ENCODE data around the gene CADPS.
A peak's percentile ranks its signal among the peaks of the same experiment; 100 is the strongest.

The CADPS gene

DNA sequence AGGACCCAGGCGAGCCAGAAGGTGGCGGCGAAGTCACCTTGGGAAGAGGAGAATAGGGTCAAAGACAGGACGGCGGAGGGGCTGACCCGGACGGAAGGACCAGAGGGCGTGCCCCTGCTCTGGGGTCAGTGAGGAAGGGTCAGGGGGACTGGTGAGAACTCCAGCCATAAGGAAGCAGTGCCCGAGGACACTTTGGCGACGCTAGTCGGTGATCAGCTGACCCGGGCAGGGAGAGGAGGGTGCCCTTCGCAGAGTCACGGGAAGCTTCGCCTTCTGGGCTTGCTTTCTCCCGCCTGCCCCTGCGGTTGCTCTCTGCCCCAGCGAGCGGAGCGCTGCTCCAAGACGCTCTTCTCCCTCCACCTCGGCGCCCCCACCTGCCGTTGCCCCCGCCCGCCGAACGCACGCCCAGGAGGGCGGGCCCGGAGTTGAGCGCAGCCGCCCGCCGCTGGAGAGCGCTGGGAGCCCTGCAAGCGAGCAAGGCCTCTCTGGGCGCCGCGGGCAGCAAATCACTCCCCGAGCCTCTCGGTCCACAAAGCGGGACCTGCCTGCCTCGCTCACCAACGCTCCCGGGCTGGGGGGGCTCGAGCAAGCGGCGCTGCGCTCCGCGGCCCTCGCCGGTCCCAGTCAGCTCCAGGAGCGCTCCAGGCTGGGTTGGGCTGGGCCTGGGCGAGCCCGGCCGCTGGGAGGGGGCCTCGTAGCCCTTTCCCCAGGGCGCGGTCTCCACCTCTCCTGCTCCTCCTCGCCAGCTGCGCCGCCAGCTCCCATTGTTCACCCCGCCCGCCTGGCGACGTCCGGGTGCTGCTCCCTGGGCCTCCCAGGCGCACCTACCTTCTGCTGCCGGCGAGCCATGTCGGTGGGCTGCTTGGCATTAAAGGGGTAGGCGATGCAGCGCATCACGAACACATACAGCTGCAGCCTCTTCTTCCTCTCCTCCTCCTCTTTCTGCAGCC, 1.2 kb downstream of the CADPS start:
- DNase-seq = peak; percentile 67

DNA sequence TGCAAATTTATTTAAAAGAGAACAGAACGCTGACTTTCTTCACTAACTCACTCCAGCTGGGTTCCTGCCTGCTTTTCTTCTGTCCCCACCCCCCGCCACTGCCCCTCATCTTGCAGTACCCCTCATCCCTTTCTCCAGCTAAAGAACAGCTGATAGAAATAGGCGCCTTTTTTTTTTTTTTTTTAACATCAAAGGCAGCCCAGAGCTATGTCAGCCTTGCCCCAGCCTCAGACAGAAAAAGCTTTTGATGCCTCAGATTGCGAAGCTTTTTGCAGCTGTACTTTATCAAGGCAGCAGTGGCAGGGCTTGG, 1.8 kb downstream of the CADPS start:
- peak; percentile 60 for DNase-seq

GRCh38 chr3:62872318-62872717, 2.9 kb downstream of the CADPS start:
- no peak for DNase-seq

GRCh38 chr3:62870321-62870720, 4.9 kb downstream of the CADPS start:
- DNase-seq = peak; percentile 90

- DNase-seq = no peak
Observed at GRCh38 chr3:62863648-62864047, 11.6 kb downstream of the CADPS start.

- no peak for DNase-seq
Observed at GRCh38 chr3:62859203-62859791, 15.9 kb downstream of the CADPS start.

DNA sequence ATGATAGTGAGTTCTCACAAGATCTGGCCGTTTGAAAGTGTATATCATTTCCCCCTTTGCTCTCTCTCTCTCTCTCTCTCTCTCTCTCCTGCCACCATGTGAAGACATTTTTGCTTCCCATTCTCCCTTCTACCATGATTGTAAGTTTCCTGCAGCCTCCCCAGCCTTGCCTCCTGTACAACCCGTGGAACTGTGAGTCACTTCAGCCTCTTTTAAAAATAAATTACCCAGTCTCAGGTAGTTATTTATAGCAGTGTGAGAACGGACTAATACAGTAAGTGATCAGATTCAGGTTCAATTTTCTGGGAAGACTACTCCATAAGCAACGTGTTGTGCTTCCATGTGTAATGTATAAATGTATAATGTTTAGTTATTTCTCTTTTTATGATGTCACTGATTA, 29.2 kb downstream of the CADPS start:
- DNase-seq = no peak

- DNase-seq = no peak
Observed at GRCh38 chr3:62843508-62843907, 31.7 kb downstream of the CADPS start.

GRCh38 chr3:62839748-62840147, 35.5 kb downstream of the CADPS start:
- DNase-seq = no peak

DNA sequence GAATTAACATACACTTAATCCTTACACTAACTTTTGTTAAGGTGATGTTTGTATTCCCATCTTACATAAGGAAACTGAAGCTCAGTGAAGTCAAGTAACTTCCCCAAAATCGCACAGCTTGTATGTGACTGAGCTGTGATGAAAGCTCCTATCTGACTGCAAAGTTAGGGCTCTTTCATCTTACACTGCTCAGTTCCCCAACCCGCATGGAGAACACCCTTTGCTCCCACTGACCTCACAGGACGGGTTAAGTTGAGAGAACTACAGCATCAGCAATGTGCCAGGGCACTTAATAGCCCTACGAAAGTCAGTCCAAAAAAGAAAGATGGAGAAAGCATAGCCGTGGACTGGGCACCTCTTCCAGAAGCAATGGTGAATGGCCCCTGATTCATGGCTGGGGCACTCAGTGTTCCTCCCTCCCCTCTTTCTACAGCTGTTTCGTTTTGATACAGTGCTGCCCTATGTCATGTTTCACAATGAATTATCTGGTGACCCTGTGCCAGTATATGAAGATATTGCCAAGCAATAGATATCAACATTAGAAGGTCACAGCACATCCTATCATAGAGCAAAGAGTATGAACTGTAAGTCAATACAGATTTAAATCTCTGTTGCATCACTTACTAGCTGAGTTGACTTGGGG, 38.0 kb downstream of the CADPS start:
- no peak for DNase-seq

DNA sequence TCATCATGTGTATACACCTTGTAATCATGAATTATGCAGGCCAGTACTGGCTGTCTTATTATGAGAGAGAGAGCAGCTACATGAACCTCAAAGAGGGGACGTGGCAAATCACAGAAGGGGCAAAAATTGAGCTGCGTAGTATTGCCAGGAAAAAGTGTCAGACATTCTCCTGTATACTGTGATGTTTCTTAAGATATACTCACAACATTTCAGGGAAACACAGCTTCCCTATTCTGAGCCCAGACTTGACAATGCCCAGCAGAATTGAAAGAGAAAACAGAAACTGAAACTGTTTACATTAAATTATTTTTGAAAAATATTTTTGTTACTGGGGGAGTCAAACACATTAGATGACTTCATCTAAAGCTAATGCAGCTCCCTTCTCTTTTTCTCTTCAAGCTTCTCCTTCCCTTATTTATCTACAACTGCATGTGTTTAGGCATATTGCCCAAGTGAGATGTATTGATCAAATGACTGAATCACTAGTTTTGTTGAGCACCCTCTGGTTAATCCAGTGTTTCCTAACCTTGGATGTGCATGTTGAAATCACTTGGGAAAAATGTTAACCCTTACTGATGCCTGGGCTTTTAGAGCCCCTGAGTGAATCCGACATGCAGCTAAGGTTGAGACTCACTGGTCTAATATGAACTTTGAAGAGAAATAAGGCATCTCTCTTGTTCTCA, 39.5 kb downstream of the CADPS start:
- peak; percentile 4 for DNase-seq

DNA sequence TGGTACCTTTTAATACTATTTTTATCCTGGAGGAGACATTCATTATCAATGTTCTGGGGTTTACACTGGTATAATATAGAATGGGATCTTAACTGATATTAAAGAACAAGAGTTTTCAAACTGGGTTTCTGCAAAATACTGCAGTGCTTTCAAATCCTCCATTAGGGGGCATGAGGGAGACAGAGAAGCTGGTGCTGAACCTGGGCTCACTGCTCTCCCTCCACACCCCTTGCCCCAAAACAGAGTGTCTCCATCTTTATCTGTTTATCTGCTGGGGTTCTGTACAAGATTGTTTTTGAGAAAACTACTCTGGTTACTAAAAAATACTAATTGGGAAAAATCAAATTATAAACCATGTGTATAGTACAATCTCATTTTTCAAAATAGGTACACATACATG, 41.7 kb downstream of the CADPS start:
- DNase-seq = peak; percentile 22

DNA sequence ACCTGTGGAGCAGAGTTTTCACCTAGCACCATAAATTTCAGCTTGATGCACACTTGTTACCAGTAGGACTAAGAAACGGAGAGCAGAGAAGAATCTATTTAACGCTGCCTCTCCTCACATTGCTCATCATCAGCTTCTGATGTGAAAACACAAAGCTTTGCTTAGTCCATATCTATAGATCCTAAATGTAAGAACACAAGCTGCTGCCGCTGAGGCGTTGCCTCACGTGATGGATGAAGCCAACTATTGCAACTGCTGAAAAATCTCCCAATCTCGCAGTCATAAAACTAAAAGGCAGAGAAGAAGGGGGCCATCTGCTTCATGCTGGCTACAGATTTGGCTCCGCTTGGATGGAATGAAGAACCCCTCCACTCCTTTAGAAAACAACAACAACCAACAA, 42.7 kb downstream of the CADPS start:
- DNase-seq = no peak

DNA sequence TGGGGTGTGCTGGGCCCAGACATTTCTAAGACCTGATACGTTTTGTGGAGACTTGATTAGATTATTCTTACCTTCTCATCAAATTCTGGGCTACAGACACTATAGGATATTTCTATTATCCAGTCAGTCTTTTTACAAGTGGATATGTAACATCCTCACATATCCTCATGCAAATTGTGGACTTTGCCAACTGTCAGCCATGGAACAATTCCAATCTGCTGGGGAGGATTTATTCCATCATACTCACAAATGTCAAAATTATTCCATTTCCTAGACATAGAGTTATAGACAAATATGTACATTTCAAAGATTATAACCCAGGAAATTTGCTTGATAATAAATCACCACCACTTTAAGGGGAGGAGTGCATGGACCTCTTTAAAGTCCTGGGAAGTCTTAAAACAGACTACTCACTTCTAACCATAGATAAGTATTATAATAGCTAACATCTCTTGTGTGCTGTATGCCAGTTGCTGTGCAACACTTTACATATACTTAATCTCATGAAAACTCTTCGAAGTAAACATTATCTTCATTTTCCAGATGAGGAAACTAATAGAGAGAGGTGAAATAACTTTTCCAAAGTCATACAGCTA, 44.4 kb downstream of the CADPS start:
- no peak for DNase-seq

DNA sequence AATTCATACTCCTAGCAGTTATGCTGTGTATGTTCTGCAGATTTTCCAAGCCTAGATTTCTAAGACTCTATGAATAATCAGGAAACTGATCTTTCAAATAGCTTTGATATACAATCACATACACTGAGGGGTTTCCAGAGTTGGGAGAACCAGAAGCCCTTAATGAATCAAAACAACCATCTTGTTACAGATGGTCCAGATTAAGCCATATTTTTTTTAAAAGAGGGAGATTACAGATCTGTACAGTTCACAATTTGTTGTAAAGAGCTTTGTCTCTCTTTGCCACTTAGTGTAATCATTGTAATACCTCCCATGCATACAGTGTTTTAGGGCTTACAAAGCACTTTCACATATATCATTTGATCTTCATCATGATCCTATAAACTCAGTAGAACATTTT, 47.7 kb downstream of the CADPS start:
- DNase-seq = no peak

GRCh38 chr3:62824965-62825592, 50.1 kb downstream of the CADPS start:
- no peak for DNase-seq

DNA sequence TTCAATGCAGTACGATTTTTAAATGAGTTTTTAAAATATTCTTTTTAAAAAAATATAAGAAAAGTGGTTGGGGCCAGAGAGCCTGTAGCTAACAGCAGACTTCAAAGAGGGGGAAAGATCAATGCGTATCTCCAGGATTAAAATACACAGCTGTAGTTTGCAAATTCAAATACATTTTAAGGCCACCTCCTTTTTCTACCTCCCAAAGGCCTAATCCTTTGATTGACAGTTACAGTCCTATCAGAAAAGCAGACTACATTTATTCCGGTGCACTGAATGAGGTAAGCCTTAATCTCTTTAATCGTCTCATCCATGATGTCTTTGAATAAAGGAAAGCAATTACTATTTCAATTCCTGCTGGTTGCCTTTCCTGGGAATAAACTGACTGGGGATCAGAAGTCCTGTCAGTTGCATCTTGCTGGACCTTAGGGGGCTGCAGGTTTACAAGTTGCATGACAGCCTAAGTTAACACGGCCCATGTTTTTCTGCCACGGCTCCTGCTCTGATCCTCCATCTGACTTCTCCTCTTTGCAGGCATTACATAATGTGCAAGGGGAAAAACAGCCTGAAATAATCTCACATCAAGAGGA, 51.7 kb downstream of the CADPS start:
- no peak for DNase-seq

DNA sequence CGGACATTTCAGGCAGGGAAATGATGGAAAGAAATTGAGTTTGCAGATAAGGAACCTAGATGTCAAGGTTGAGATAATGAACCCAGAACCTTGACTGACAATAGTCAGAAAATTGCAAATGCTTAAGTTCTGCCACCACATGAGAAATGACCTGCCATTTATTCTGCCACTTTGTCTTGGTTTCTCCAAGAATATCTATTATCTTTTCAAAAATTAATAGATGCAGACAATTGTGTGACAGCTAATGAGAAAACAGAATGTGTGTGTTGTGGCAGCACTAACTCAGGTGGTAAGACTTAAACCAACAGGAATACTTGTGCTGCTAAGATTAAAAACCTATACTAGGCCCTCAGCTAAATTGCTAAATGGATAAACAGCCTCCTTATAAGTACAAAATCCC, 52.3 kb downstream of the CADPS start:
- no peak for DNase-seq

DNA sequence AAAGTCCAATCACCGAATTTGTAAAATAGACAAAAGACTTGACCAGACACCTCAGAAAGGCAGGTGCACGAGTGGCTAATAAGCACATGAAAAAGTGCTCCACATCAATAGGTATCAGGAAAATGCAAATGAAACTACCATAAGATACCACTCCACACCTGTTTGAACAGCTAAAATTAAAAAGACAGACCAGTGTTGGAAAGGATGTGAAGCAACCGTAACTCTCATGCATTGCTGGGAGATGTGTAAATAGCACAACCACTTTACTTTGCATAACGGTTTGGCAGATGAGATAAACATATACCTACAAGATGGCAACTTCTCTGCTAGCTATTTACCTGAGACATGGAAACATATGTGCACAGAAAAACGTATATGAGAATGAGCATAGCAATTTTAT, 56.9 kb downstream of the CADPS start:
- DNase-seq = no peak

GRCh38 chr3:62817678-62818077, 57.5 kb downstream of the CADPS start:
- DNase-seq = no peak

- DNase-seq = peak; percentile 41
Observed at GRCh38 chr3:62815981-62816380, 59.2 kb downstream of the CADPS start.

GRCh38 chr3:62812631-62813030, 62.6 kb downstream of the CADPS start:
- no peak for DNase-seq
